ENCODE data around the gene CCR4.

GRCh38 chr3:32945136-32945535, 6.3 kb upstream of the CCR4 start:
- peak; percentile 22 to 25 for TF ChIP-seq CTCF (conservative IDR thresholded peaks at IDR 0.05 in 1 of 2, IDR thresholded peaks at IDR 0.05 in 1 of 2; ENCODE audit: extremely low read depth in 1 of 2, insufficient read depth in 1 of 2, low read depth in 1 of 2, low read length in 2 of 2)
- no peak for TF ChIP-seq EZH2 (IDR thresholded peaks at IDR 0.05; ENCODE audit: borderline replicate concordance, low read length)

All from mammary epithelial cell (primary cell).